Measurements from ENCODE around the gene FLVCR2. TPM values are rescaled to one million over a fixed set of nuclear protein-coding genes. Genes with fewer than 3 reads are reported as not detected.

FLVCR2 gene
- polyA plus RNA-seq, 1 donor from 2014 or later: not detected

GRCh38 chr14:75531660-75532317, 46.6 kb upstream of the FLVCR2 start (continued):
- TF ChIP-seq REST (IDR thresholded peaks at IDR 0.05; ENCODE audit: borderline replicate concordance): no peak
- no peak for TF ChIP-seq RAD21 (conservative IDR thresholded peaks at IDR 0.05)

GRCh38 chr14:75533791-75534555, 44.4 kb upstream of the FLVCR2 start:
- H3K4me2 ChIP-seq (ENCODE audit: low read length): no peak overlapping the region
- H3K27ac ChIP-seq (ENCODE audit: low read length): no peak overlapping the region
- H3K36me3 ChIP-seq (ENCODE audit: insufficient read depth, low read length): no peaks in the 10 kb centered on the region
- H3K79me2 ChIP-seq (replicated peaks; ENCODE audit: insufficient read depth, low read length): no peaks in the 10 kb centered on the region
- no peaks in the 10 kb centered on the region for H3K9me2 ChIP-seq (ENCODE audit: insufficient read depth, low read length)
- H3F3A ChIP-seq (ENCODE audit: insufficient read depth, low read length, poor library complexity, severe bottlenecking): no peaks in the 10 kb centered on the region
- no peak for TF ChIP-seq SMC3 (conservative IDR thresholded peaks at IDR 0.05; ENCODE audit: poor library complexity)
- TF ChIP-seq EZH2 (IDR thresholded peaks at IDR 0.05; ENCODE audit: borderline replicate concordance, insufficient read depth, low read length, poor library complexity, severe bottlenecking): no peak
- no peak for TF ChIP-seq MXI1 (conservative IDR thresholded peaks at IDR 0.05; ENCODE audit: poor library complexity, severe bottlenecking)
- TF ChIP-seq POLR2AphosphoS5 (IDR thresholded peaks at IDR 0.05): no peak
- no peak for TF ChIP-seq EP300 (conservative IDR thresholded peaks at IDR 0.05; ENCODE audit: poor library complexity, severe bottlenecking)
- no peak for TF ChIP-seq REST (IDR thresholded peaks at IDR 0.05; ENCODE audit: borderline replicate concordance)
- no peak for TF ChIP-seq RAD21 (conservative IDR thresholded peaks at IDR 0.05)
- TF ChIP-seq CTCF (IDR thresholded peaks at IDR 0.05; ENCODE audit: poor library complexity, severe bottlenecking): no peak
- no peak for TF ChIP-seq TAF1 (IDR thresholded peaks at IDR 0.05; ENCODE audit: low read depth)
- no peak overlapping the region for H2AFZ ChIP-seq (ENCODE audit: low read depth, low read length)
- H3K4me3 ChIP-seq (ENCODE audit: low read length): no peak overlapping the region
- no peaks in the 10 kb centered on the region for H3K27me3 ChIP-seq (ENCODE audit: insufficient read depth, low read depth, low read length)
- H3K9ac ChIP-seq (ENCODE audit: low read length): no peak overlapping the region
- H3K9me3 ChIP-seq (ENCODE audit: low read length): no peaks in the 10 kb centered on the region
- no peaks in the 10 kb centered on the region for H4K20me1 ChIP-seq (ENCODE audit: insufficient read depth)

All from neural cell (in vitro differentiated cells).